CD4-positive, alpha-beta T cell (primary cell): ENCODE measurements around the gene LTB. TPM values are rescaled to one million over a fixed set of nuclear protein-coding genes. Genes with fewer than 3 reads are reported as not detected.
A peak's percentile ranks its signal among the peaks of the same experiment; 100 is the strongest.

Experiments used
- ATAC-seq: fragments of 200-7000 bp; cut with Tn5 transposase; one replicate; pipeline ENCODE4 v1.10.0; 2022; ENCODE audit warnings: mild to moderate bottlenecking; ENCODE audit not compliant: poor library complexity
- CTCF ChIA-PET: fragments of 350-600 bp; sonication (Branson Sonifier 250); formaldehyde crosslinking; loops from one replicate; lab custom pipeline; 2021; ENCODE audit warnings: antibody characterized with exemption, inconsistent platforms; lab: Charles Lee
- POLR2A ChIA-PET: fragments of 350-600 bp; sonication (Branson Sonifier 250); formaldehyde crosslinking; loops from one replicate; lab custom pipeline; 2021; ENCODE audit warnings: antibody characterized with exemption, inconsistent platforms; lab: Charles Lee
- DNase-seq, 14 experiments: peaks; one replicate each; pipeline ENCODE4 v3.0.0-alpha.2; 2013 to 2020; ENCODE audit warnings: mixed read lengths in 2 of 14
- H3K27ac ChIP-seq, 2 donors: one replicate each; pipeline versions ENCODE4 v1.5.1 to v1.7.0; 2013; ENCODE audit warnings: low read length in 2 of 2, low read depth in 1 of 2, mild to moderate bottlenecking in 1 of 2
- H3K27me3 ChIP-seq, 2 experiments: 1 replicate in 1 of 2; 2 replicates in 1 of 2; pipeline versions ENCODE4 v1.6.1 to v1.7.0; 2013; ENCODE audit warnings: low read length in 2 of 2, control low read depth in 1 of 2, mild to moderate bottlenecking in 1 of 2, moderate library complexity in 1 of 2; ENCODE audit not compliant: insufficient read depth in 2 of 2, control insufficient read depth in 1 of 2
- H3K36me3 ChIP-seq: one replicate; pipeline ENCODE4 v1.6.1; 2013; ENCODE audit warnings: low read length, control low read depth; ENCODE audit not compliant: insufficient read depth
- H3K4me1 ChIP-seq: one replicate; pipeline ENCODE4 v1.6.1; 2013; ENCODE audit warnings: low read length, control low read depth; ENCODE audit not compliant: insufficient read depth
- H3K4me3 ChIP-seq: one replicate; pipeline ENCODE4 v1.5.1; 2013; ENCODE audit warnings: mild to moderate bottlenecking, low read length, moderate library complexity
- H3K9me3 ChIP-seq, 2 experiments: 1 replicate in 1 of 2; 2 replicates in 1 of 2; pipeline versions ENCODE4 v1.6.1 to v1.7.0; 2013; ENCODE audit warnings: low read length in 2 of 2, mild to moderate bottlenecking in 2 of 2, control low read depth in 1 of 2, moderate library complexity in 1 of 2; ENCODE audit not compliant: control insufficient read depth in 1 of 2, insufficient read depth in 1 of 2
- H3K27ac Mint-ChIP-seq: one replicate; pipeline ENCODE4 v1.8.0; 2020; ENCODE audit warnings: mixed read lengths
- H3K27me3 Mint-ChIP-seq: one replicate; pipeline ENCODE4 v1.8.0; 2021; ENCODE audit warnings: mixed read lengths
- H3K36me3 Mint-ChIP-seq: one replicate; pipeline ENCODE4 v1.8.0; 2021; ENCODE audit warnings: low read depth, mixed read lengths
- H3K4me1 Mint-ChIP-seq: one replicate; pipeline ENCODE4 v1.8.0; 2021; ENCODE audit warnings: low read depth, mixed read lengths
- H3K4me3 Mint-ChIP-seq: one replicate; pipeline ENCODE4 v1.8.0; 2020; ENCODE audit warnings: mild to moderate bottlenecking, mixed read lengths
- H3K9me3 Mint-ChIP-seq: one replicate; pipeline ENCODE4 v1.8.0; 2020; ENCODE audit warnings: mixed read lengths
- CTCF ChIP-seq: fragments of 200-600 bp; IDR thresholded peaks from one replicate; pipeline ENCODE4 v1.8.0; 2022; ENCODE audit warnings: antibody characterized with exemption, mild to moderate bottlenecking
- intact Hi-C, 2 experiments: fragments of 100-400 bp; cut with DNase I in 1 of 2; cut with micrococcal nuclease in 1 of 2; formaldehyde crosslinking; loops; one replicate each; pipeline versions ENCODE4 v1.15.1 to v1.9.0; 2023 to 2025; cut with DNase I, micrococcal nuclease
- total RNA-seq, 174 experiments: library from RNA in 2 of 174; stranded (reverse) in 2 of 174; gene quantifications; one replicate each; pipeline ENCODE4 v1.2.3 and lab custom pipeline; 2021 to 2026

The LTB gene
- total RNA-seq, 2 experiments from 2014 or later: 239 to 244 TPM

- intact Hi-C loops: loop anchor here in 1 of 2 experiments (5.0 kb wide), 2 partner anchors 104 to 349 kb away; partner anchors contain the start of genes BAG6 and EHMT2
- Mint-ChIP-seq H3K36me3 (peaks cover 6% of the 10 kb centered on the region), H3K4me1 (peaks cover 29% of the 10 kb centered on the region), H3K4me3 (no peak overlapping the region), H3K27me3 (no peaks in the 10 kb centered on the region), H3K9me3 (no peaks in the 10 kb centered on the region), H3K27ac (peak overlapping the region; percentile 84)
- DNase-seq: no peak
- no peak overlapping the region for H3K4me3 ChIP-seq
- H3K9me3 ChIP-seq: no peaks in the 10 kb centered on the region
- TF ChIP-seq CTCF: no peak
- ChIA-PET POLR2A (interaction anchor here (2.4 to 8.1 kb wide), 4 partner anchors 10 to 103 kb away, joined by 10 to 220 read pairs (median 66); partner anchors contain the start of genes BAG6, LST1, LTB and TNF), CTCF (interaction anchor here (0.5 to 11.8 kb wide), 3 partner anchors 30 to 607 kb away, joined by 3 to 284 read pairs (median 169); partner anchors contain the start of genes LTB, MUCL3, NCR3 and TNF)
- H3K27me3 ChIP-seq: no peaks in the 10 kb centered on the region
- H3K36me3 ChIP-seq: peaks cover 8% of the 10 kb centered on the region
- ATAC-seq: no peak
- peaks cover 36% of the 10 kb centered on the region for H3K4me1 ChIP-seq
- H3K27ac ChIP-seq: peak overlapping the region; percentile 72 to 89
These were observed 33.7 kb downstream of the LTB start for GRCh38 chr6:31548544-31548873.

GRCh38 chr6:31547727-31548543 lies 34.3 kb downstream of the LTB start:
- peak overlapping the region; percentile 62 for H3K4me3 ChIP-seq
- peak overlapping the region; percentile 72 to 89 for H3K27ac ChIP-seq
- no peaks in the 10 kb centered on the region for H3K27me3 ChIP-seq
- H3K9me3 Mint-ChIP-seq: no peaks in the 10 kb centered on the region
- H3K36me3 ChIP-seq: peaks cover 8% of the 10 kb centered on the region
- ChIA-PET POLR2A (interaction anchor here (0.6 to 8.1 kb wide), 9 partner anchors 11 to 267 kb away, joined by 3 to 220 read pairs (median 5); partner anchors contain the start of genes ABHD16A, BAG6, HSPA1A and HSPA1L), CTCF (interaction anchor here (0.5 to 11.8 kb wide), 5 partner anchors 17 to 922 kb away, joined by 3 to 284 read pairs (median 4); partner anchors contain the start of genes LTB, MUCL3, NCR3 and TNF)
- peaks cover 6% of the 10 kb centered on the region for H3K36me3 Mint-ChIP-seq
- H3K4me1 ChIP-seq: peaks cover 39% of the 10 kb centered on the region
- ATAC-seq: no peak
- H3K27me3 Mint-ChIP-seq: no peaks in the 10 kb centered on the region
- DNase-seq: peak in 1 of 14 experiments; percentile 49
- H3K27ac Mint-ChIP-seq: peak overlapping the region; percentile 84
- peak overlapping the region; percentile 86 for H3K4me3 Mint-ChIP-seq
- TF ChIP-seq CTCF: no peak
- no peaks in the 10 kb centered on the region for H3K9me3 ChIP-seq
- H3K4me1 Mint-ChIP-seq: peaks cover 34% of the 10 kb centered on the region
- intact Hi-C loops: loop anchor here (1.0 to 5.0 kb wide), 5 partner anchors 32 to 349 kb away; partner anchors contain the start of genes BAG6 (in 1 of the 2), EHMT2 (in 1 of the 2) and PRRC2A (in 1 of the 2)

- Histone ChIP-seq H3K36me3 (peaks cover 8% of the 10 kb centered on the region), H3K27ac (peak within 1 kb of the TSS; percentile 72 to 89), H3K9me3 (no peaks in the 10 kb centered on the region), H3K27me3 (no peaks in the 10 kb centered on the region), H3K4me3 (peak within 1 kb of the TSS; percentile 62), H3K4me1 (peaks cover 47% of the 10 kb centered on the region)
- ATAC-seq (peak; percentile 78), DNase-seq (peak; percentile 74 to 95 (median 84))
- CTCF ChIA-PET: interaction anchor here (0.6 to 11.8 kb wide), 11 partner anchors 9 to 921 kb away, joined by 3 to 284 read pairs (median 4); partner anchors contain the start of genes LST1, LTB, NCR3 and TNF
- peak within 1 kb of the TSS; percentile 84 for H3K27ac Mint-ChIP-seq
- peak within 1 kb of the TSS; percentile 86 for H3K4me3 Mint-ChIP-seq
- peaks cover 41% of the 10 kb centered on the region for H3K4me1 Mint-ChIP-seq
- intact Hi-C loops: loop anchor here (1.0 to 5.0 kb wide), 6 partner anchors 33 to 350 kb away; partner anchors contain the start of genes BAG6 (in 1 of the 2), EHMT2 (in 1 of the 2) and PRRC2A (in 1 of the 2)
- peaks cover 7% of the 10 kb centered on the region for H3K36me3 Mint-ChIP-seq
- H3K9me3 Mint-ChIP-seq: no peaks in the 10 kb centered on the region
- POLR2A ChIA-PET: interaction anchor here (0.6 to 8.1 kb wide), 11 partner anchors 12 to 275 kb away, joined by 3 to 220 read pairs (median 5); partner anchors contain the start of genes ABHD16A, BAG6, HSPA1A and HSPA1L
- no peaks in the 10 kb centered on the region for H3K27me3 Mint-ChIP-seq
- TF ChIP-seq CTCF: peak; percentile 21
These were observed 35.1 kb downstream of the LTB start, which contains the start of gene NFKBIL1 for GRCh38 chr6:31546958-31547726. TSS of gene NFKBIL1 (plus strand) at chr6:31547608. CDS start at chr6:31547695, 87 bp downstream.
